ENCODE results near the gene C11orf42.

Gene C11orf42, protein sequence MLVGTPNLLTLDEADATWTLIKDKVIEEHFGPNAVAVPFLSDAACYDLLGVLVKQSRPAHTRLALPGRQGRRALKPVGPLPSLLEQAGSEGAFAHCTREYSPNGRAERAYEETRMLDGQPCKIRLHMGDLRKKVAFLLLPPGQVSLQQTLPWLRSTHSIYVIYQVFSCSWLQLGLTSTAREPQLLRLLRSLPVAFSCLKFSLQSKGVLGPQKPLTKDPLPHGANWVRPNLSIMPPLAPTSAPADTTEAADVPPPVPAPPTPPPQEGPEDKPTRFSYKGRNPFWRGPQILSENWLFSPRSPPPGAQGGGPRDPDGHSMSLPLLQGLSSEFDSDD

DNA sequence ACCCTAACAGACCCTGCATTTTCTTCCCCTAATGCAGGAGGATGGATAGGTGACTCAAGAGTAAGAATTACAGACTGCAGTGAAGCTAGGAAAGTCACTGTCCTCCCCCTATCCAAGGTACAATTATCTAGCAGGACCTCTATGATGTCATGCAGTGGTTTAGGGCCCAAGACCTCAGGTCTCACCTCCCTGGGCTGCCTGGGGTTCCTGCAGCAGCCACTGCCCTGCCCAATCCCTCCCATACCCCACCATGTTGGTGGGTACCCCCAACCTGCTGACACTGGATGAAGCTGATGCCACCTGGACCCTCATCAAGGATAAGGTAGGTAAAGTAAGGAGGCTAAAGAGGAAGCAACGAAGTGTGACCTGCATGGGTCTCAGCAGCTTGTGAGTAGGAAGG lies at the start of gene C11orf42:
Gene C11orf42 (plus strand): TSS at position 192 of the 400 bp plus-strand sequence. CDS start 59 bp downstream, at position 251.
- TF ChIP-seq, protein P1, sequence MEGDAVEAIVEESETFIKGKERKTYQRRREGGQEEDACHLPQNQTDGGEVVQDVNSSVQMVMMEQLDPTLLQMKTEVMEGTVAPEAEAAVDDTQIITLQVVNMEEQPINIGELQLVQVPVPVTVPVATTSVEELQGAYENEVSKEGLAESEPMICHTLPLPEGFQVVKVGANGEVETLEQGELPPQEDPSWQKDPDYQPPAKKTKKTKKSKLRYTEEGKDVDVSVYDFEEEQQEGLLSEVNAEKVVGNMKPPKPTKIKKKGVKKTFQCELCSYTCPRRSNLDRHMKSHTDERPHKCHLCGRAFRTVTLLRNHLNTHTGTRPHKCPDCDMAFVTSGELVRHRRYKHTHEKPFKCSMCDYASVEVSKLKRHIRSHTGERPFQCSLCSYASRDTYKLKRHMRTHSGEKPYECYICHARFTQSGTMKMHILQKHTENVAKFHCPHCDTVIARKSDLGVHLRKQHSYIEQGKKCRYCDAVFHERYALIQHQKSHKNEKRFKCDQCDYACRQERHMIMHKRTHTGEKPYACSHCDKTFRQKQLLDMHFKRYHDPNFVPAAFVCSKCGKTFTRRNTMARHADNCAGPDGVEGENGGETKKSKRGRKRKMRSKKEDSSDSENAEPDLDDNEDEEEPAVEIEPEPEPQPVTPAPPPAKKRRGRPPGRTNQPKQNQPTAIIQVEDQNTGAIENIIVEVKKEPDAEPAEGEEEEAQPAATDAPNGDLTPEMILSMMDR (IDR thresholded peaks at IDR 0.05; ENCODE audit: borderline replicate concordance, control extremely low read depth, extremely low read depth, insufficient read depth, missing control alignments), result no peak
- in situ Hi-C loops (cut with MboI; ENCODE audit: low sequenced_read_pairs, unreplicated experiment), result no loop called here

DNA sequence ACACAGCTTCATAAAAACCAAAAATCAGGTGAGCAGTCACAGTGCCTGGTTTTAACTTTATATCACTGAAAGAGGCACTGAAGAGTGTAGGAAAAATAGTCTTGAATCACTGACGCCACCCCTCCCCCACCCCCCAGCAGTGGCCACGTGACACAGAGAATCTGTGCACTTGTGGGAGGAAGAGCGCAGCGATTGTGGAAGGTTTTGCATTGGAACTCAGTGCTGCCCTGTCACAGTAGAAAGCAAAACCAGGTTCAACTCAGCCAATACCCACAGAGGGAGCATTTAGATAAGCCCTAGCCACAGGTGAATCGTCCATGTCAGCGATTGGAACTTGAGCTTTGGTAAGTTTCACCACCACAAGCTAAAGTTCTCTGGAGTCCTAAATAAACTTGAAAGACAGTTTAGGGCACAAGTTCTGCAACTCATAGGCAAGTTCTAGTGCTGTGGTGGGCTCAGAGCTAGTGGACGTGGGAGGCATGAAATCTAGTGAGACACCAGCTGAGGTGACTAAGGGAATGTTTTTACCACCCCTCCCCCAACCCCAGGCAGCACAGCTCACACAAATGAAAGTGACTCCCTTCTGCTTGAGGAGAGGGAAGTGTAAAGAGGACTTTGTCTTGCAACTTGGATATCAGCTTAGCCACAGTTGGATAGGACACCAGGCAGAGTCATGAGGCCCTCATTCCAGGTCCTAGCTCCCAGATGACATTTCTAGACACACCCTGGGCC lies 48.6 kb upstream of the C11orf42 start:
- no peak for DNase-seq (ENCODE audit: low spot score)
- TF ChIP-seq, protein P1 (IDR thresholded peaks at IDR 0.05; ENCODE audit: borderline replicate concordance, control extremely low read depth, extremely low read depth, insufficient read depth, missing control alignments), result no peak
- in situ Hi-C loops (cut with MboI; ENCODE audit: low sequenced_read_pairs, unreplicated experiment), result no loop called here

More for the DNA sequence above, at the start of gene C11orf42:
- no peak for DNase-seq (ENCODE audit: low spot score)

DNA sequence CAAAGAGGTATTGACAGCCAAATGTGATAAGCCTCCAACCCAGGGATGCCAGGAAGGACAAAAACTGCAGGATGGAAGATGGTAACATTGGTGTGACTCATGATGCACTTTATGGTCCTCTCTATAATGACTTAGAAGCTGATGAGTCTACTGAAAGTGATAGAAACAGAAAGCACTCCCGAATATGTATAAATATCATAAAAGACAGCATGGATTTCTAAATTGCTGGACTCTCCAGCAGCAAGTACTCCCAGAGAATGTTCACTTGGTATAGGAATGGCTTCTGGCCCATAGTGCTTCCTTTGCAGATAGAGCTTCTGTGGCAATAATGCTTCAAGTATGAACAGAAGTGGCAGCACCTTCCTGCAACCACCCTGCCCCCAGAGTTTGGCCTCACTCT lies 35.1 kb upstream of the C11orf42 start, which contains the start of gene OR52B2:
Gene OR52B2 (minus strand): TSS at position 101 of the 400 bp plus-strand sequence. CDS start 0 bp downstream, at position 101.
- TF ChIP-seq, protein P1 (IDR thresholded peaks at IDR 0.05; ENCODE audit: borderline replicate concordance, control extremely low read depth, extremely low read depth, insufficient read depth, missing control alignments), result no peak
- in situ Hi-C loops (cut with MboI; ENCODE audit: low sequenced_read_pairs, unreplicated experiment), result no loop called here

DNA sequence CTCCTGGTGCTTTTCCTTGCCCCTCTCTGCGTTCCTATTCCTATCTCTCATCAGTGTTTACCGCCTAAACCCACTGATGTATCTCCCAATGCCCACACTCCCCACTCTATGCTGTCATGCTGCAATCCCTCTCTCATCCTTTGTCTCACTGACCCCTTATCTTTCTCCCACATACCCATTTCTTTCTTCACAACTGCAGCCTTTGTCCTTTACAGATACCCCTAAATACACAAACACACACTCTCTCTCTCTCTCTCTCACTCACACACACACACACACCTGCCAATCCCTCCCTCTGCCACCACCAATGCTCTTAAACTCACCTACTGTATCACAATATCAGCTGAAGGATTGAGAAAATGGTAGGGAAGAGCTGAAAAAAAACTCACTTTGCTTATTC lies 29.9 kb upstream of the C11orf42 start:
- TF ChIP-seq, protein P1 (IDR thresholded peaks at IDR 0.05; ENCODE audit: borderline replicate concordance, control extremely low read depth, extremely low read depth, insufficient read depth, missing control alignments), result no peak
- in situ Hi-C loops (cut with MboI; ENCODE audit: low sequenced_read_pairs, unreplicated experiment), result no loop called here
- no peak for DNase-seq (ENCODE audit: low spot score)

More for the DNA sequence above, 35.1 kb upstream of the C11orf42 start, which contains the start of gene OR52B2:
- DNase-seq (ENCODE audit: low spot score), result no peak

DNA sequence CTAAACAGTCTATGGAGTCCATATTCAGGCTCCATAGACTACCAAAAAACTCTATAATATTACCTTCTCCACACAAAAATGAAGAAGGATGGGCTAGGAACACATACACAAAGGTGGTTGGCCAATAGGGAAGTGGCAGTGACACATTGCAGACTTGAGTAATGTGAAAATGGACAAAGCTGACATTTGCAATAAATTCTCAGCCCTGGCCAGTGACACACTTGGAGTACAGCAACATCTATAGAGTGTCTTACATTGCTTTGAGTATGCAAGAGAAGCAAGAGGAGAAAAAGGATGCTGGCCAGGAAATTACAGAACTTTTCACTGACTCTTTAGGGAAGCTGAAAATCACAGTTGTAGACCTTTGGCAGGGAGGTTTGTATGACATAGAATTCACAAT lies 13.6 kb upstream of the C11orf42 start:
- DNase-seq (ENCODE audit: low spot score), result no peak
- TF ChIP-seq, protein P1 (IDR thresholded peaks at IDR 0.05; ENCODE audit: borderline replicate concordance, control extremely low read depth, extremely low read depth, insufficient read depth, missing control alignments), result no peak
- in situ Hi-C loops (cut with MboI; ENCODE audit: low sequenced_read_pairs, unreplicated experiment), result no loop called here

DNA sequence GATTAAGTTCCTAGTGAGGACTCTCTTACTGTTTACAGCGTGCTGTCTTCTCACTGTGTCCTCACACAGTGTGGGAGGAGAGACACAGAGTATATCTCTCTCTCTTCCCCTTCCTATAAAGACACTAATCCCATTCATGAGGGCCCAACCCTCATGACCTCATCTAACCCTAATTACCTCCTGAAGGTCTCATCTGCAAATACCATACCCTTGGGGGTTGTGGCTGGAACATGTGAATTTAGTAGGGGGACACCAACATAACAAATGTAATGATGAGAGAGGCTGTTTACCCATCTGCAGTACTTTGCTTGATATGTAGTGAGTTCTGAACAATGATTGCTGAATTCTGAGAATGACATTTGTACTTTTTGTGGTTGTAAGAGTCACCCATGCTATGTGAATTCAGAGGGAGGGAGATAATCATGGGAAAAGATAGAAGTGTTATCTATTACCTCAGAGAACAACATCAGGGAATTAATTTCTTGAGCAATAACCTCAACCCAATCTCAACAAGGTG lies 11.2 kb upstream of the C11orf42 start:
- no peak for DNase-seq (ENCODE audit: low spot score)

More for the DNA sequence above, 11.2 kb upstream of the C11orf42 start:
- in situ Hi-C loops (cut with MboI; ENCODE audit: low sequenced_read_pairs, unreplicated experiment), result no loop called here
- TF ChIP-seq, protein P1 (IDR thresholded peaks at IDR 0.05; ENCODE audit: borderline replicate concordance, control extremely low read depth, extremely low read depth, insufficient read depth, missing control alignments), result no peak
